ENCODE data around the gene EDNRA.
A peak's percentile ranks its signal among the peaks of the same experiment; 100 is the strongest.

The EDNRA gene

DNA sequence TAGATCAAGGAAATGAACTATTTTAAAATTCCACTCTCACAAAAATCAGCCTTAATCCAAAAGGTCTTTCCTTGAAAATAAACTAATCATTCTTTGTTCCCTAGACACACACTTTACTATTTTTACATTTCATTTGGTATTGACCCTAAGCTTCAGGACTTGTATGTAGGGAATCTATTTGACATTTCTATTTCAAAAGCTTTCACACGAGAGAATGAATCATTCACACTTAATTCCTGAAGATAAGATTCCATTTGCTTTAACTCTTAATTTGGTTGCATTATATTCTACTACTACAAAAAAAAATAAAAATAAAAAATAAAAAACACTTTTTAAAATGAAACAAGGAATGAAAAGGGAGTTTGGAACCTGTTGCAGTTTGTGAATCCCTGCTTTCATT lies 43.7 kb downstream of the EDNRA start:
- H3K79me2 ChIP-seq (ENCODE audit: insufficient read depth, low read length), result no peaks in the 10 kb centered on the region
- no peak overlapping the region for H3K9ac ChIP-seq (ENCODE audit: low read depth, low read length, poor library complexity, severe bottlenecking)
- H3K9me3 ChIP-seq (ENCODE audit: insufficient read depth, low read depth, low read length), result no peaks in the 10 kb centered on the region
- H3K4me2 ChIP-seq (ENCODE audit: low read depth, low read length, poor library complexity, severe bottlenecking), result no peak overlapping the region
- no peaks in the 10 kb centered on the region for H4K20me1 ChIP-seq (ENCODE audit: insufficient read depth, low read length, poor library complexity, severe bottlenecking)
- H3K9me2 ChIP-seq (replicated peaks; ENCODE audit: low read depth, low read length), result no peaks in the 10 kb centered on the region
- no peak overlapping the region for H2AFZ ChIP-seq (ENCODE audit: low read length)
- no peaks in the 10 kb centered on the region for H3K4me1 ChIP-seq (ENCODE audit: insufficient read depth, low read length, poor library complexity, severe bottlenecking)
- no peaks in the 10 kb centered on the region for H3K27me3 ChIP-seq (ENCODE audit: insufficient read depth, low read length, poor library complexity, severe bottlenecking)
- no peaks in the 10 kb centered on the region for H3K36me3 ChIP-seq (ENCODE audit: insufficient read depth, low read length)
- no peaks in the 10 kb centered on the region for H3F3A ChIP-seq (ENCODE audit: low read depth)
- H3K4me3 ChIP-seq (ENCODE audit: low read length, poor library complexity, severe bottlenecking), result no peak overlapping the region
- TF ChIP-seq, protein P1, sequence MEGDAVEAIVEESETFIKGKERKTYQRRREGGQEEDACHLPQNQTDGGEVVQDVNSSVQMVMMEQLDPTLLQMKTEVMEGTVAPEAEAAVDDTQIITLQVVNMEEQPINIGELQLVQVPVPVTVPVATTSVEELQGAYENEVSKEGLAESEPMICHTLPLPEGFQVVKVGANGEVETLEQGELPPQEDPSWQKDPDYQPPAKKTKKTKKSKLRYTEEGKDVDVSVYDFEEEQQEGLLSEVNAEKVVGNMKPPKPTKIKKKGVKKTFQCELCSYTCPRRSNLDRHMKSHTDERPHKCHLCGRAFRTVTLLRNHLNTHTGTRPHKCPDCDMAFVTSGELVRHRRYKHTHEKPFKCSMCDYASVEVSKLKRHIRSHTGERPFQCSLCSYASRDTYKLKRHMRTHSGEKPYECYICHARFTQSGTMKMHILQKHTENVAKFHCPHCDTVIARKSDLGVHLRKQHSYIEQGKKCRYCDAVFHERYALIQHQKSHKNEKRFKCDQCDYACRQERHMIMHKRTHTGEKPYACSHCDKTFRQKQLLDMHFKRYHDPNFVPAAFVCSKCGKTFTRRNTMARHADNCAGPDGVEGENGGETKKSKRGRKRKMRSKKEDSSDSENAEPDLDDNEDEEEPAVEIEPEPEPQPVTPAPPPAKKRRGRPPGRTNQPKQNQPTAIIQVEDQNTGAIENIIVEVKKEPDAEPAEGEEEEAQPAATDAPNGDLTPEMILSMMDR (conservative IDR thresholded peaks at IDR 0.05; ENCODE audit: low read length), result no peak
- no peak for TF ChIP-seq EZH2phosphoT487 (IDR thresholded peaks at IDR 0.05; ENCODE audit: borderline replicate concordance)

- no peaks in the 10 kb centered on the region for H3F3A ChIP-seq (ENCODE audit: low read depth)
- no peaks in the 10 kb centered on the region for H4K20me1 ChIP-seq (ENCODE audit: insufficient read depth, low read length, poor library complexity, severe bottlenecking)
- H3K9me3 ChIP-seq (ENCODE audit: insufficient read depth, low read depth, low read length), result no peaks in the 10 kb centered on the region
- no peaks in the 10 kb centered on the region for H3K36me3 ChIP-seq (ENCODE audit: insufficient read depth, low read length)
- no peak overlapping the region for H3K4me2 ChIP-seq (ENCODE audit: low read depth, low read length, poor library complexity, severe bottlenecking)
- H3K27me3 ChIP-seq (ENCODE audit: insufficient read depth, low read length, poor library complexity, severe bottlenecking), result no peaks in the 10 kb centered on the region
- H3K9ac ChIP-seq (ENCODE audit: low read depth, low read length, poor library complexity, severe bottlenecking), result no peak overlapping the region
- H3K79me2 ChIP-seq (ENCODE audit: insufficient read depth, low read length), result no peaks in the 10 kb centered on the region
- H3K4me1 ChIP-seq (ENCODE audit: insufficient read depth, low read length, poor library complexity, severe bottlenecking), result no peaks in the 10 kb centered on the region
- no peak overlapping the region for H3K4me3 ChIP-seq (ENCODE audit: low read length, poor library complexity, severe bottlenecking)
- TF ChIP-seq, protein P1 (conservative IDR thresholded peaks at IDR 0.05; ENCODE audit: low read length), result no peak
- no peak for TF ChIP-seq EZH2phosphoT487 (IDR thresholded peaks at IDR 0.05; ENCODE audit: borderline replicate concordance)
- H3K9me2 ChIP-seq (replicated peaks; ENCODE audit: low read depth, low read length), result no peaks in the 10 kb centered on the region
- H2AFZ ChIP-seq (ENCODE audit: low read length), result no peak overlapping the region
Measured at GRCh38 chr4:147525494-147526271, 44.8 kb downstream of the EDNRA start.

- Histone ChIP-seq H3K9ac (ENCODE audit: low read depth, low read length, poor library complexity, severe bottlenecking) (no peak overlapping the region), H3K27me3 (ENCODE audit: insufficient read depth, low read length, poor library complexity, severe bottlenecking) (no peaks in the 10 kb centered on the region), H3K9me3 (ENCODE audit: insufficient read depth, low read depth, low read length) (no peaks in the 10 kb centered on the region), H3K9me2 (replicated peaks; ENCODE audit: low read depth, low read length) (no peaks in the 10 kb centered on the region), H3K4me1 (ENCODE audit: insufficient read depth, low read length, poor library complexity, severe bottlenecking) (no peaks in the 10 kb centered on the region), H4K20me1 (ENCODE audit: insufficient read depth, low read length, poor library complexity, severe bottlenecking) (no peaks in the 10 kb centered on the region), H3K4me2 (ENCODE audit: low read depth, low read length, poor library complexity, severe bottlenecking) (no peak overlapping the region), H3F3A (ENCODE audit: low read depth) (no peaks in the 10 kb centered on the region), H3K79me2 (ENCODE audit: insufficient read depth, low read length) (no peaks in the 10 kb centered on the region), H3K36me3 (ENCODE audit: insufficient read depth, low read length) (no peaks in the 10 kb centered on the region), H3K4me3 (ENCODE audit: low read length, poor library complexity, severe bottlenecking) (no peak overlapping the region), H2AFZ (ENCODE audit: low read length) (no peak overlapping the region)
- no peak for TF ChIP-seq EZH2phosphoT487 (IDR thresholded peaks at IDR 0.05; ENCODE audit: borderline replicate concordance)
- TF ChIP-seq, protein P1 (conservative IDR thresholded peaks at IDR 0.05; ENCODE audit: low read length), result peak; percentile 37
Measured at GRCh38 chr4:147526272-147526654, 45.4 kb downstream of the EDNRA start.

Data from Loucy (cell line).